Forelimb muscle (tissue), 1 donor: ENCODE results near the gene MUC2. TPM values are rescaled to one million over a fixed set of nuclear protein-coding genes. Genes with fewer than 3 reads are reported as not detected.

Source experiments
- DNase-seq: peaks from one replicate; pipeline ENCODE4 v3.0.0-alpha.2; 2013; ENCODE audit warnings: low read depth
- polyA plus RNA-seq: library from polyadenylated mRNA; unstranded; fragments of 120-200 nt; gene quantifications from one replicate; pipeline ENCODE4 v1.2.1, GENCODE V29; 2013; ENCODE audit not compliant: insufficient read length

The MUC2 gene
- polyA plus RNA-seq, 1 donor = 0.01 TPM

GRCh38 chr11:1051356-1052132 is 23.1 kb upstream of the MUC2 start:
- no peak for DNase-seq

- DNase-seq = no peak
These were observed 22.3 kb upstream of the MUC2 start for GRCh38 chr11:1052133-1053011.

- no peak for DNase-seq
These were observed 21.4 kb upstream of the MUC2 start for GRCh38 chr11:1053121-1053901.

GRCh38 chr11:1054143-1055108 is 20.2 kb upstream of the MUC2 start:
- DNase-seq = no peak

GRCh38 chr11:1055109-1055703 is 19.5 kb upstream of the MUC2 start:
- DNase-seq = no peak

GRCh38 chr11:1055990-1056771 is 18.5 kb upstream of the MUC2 start:
- no peak for DNase-seq

GRCh38 chr11:1057806-1058205 is 16.9 kb upstream of the MUC2 start:
- no peak for DNase-seq

GRCh38 chr11:1059759-1060158 is 14.9 kb upstream of the MUC2 start:
- DNase-seq = no peak

- DNase-seq = no peak
These were observed 14.3 kb upstream of the MUC2 start for GRCh38 chr11:1060410-1060809.

- DNase-seq = no peak
These were observed 13.6 kb upstream of the MUC2 start for GRCh38 chr11:1060852-1061616.

- no peak for DNase-seq
These were observed 12.4 kb upstream of the MUC2 start for GRCh38 chr11:1062075-1062820.

- DNase-seq = no peak
These were observed 10.5 kb upstream of the MUC2 start for GRCh38 chr11:1064167-1064566.

- no peak for DNase-seq
These were observed 6.7 kb upstream of the MUC2 start for GRCh38 chr11:1067812-1068496.

- DNase-seq = no peak
These were observed 4.9 kb upstream of the MUC2 start for GRCh38 chr11:1069740-1070139.

GRCh38 chr11:1070594-1071462 is 3.8 kb upstream of the MUC2 start:
- no peak for DNase-seq

GRCh38 chr11:1071571-1072115 is 3.0 kb upstream of the MUC2 start:
- no peak for DNase-seq
